BLaER1 (cell line): ENCODE data around the gene HNF4A.

Experiments used
- H3K27ac ChIP-seq: shearing (Covaris generic); formaldehyde crosslinking; 2 replicates; pipeline ENCODE4 v1.8.1; 2022
- H3K27me3 ChIP-seq: shearing (Covaris generic); formaldehyde crosslinking; 2 replicates; pipeline ENCODE4 v1.8.1; 2022
- H3K36me3 ChIP-seq: shearing (Covaris generic); formaldehyde crosslinking; 2 replicates; pipeline ENCODE4 v1.8.1; 2022
- H3K4me1 ChIP-seq: shearing (Covaris generic); formaldehyde crosslinking; 2 replicates; pipeline ENCODE4 v1.8.1; 2022
- H3K4me2 ChIP-seq: shearing (Covaris generic); formaldehyde crosslinking; 2 replicates; pipeline ENCODE4 v1.8.1; 2022
- H3K4me3 ChIP-seq: shearing (Covaris generic); formaldehyde crosslinking; 2 replicates; pipeline ENCODE4 v1.8.1; 2022
- H3K9ac ChIP-seq: shearing (Covaris generic); formaldehyde crosslinking; 2 replicates; pipeline ENCODE4 v1.8.1; 2022
- H3K9me3 ChIP-seq: shearing (Covaris generic); formaldehyde crosslinking; 2 replicates; pipeline ENCODE4 v1.8.1; 2022
- H4K20me1 ChIP-seq: shearing (Covaris generic); formaldehyde crosslinking; 2 replicates; pipeline ENCODE4 v1.8.1; 2022
- Cebpa-rat ChIP-seq: shearing (Covaris generic); IDR thresholded peaks from 2 replicates; pipeline ENCODE4 v1.8.1; 2022

The HNF4A gene

DNA sequence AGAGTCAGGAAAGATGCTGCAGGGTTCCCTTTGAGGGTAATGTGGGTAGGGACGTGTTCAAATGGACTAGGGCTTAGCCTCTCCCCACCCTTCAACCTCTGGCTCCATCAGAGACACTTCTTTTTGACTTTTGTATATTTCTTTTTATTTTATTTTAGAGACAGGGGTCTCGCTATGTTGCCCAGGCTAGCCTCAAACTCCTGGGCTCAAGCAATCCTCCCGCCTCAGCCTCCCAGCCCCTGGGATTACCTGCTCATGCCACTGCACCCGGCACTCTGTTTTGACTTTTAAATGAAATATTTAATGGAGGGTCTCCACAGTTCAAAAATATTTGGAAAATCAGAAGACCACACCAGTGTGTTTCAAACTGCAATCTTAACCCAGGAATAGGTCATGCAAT lies 8.6 kb downstream of the HNF4A start:
- H3K4me1 ChIP-seq: no peaks in the 10 kb centered on the region
- H3K36me3 ChIP-seq: no peaks in the 10 kb centered on the region
- no peak for TF ChIP-seq Cebpa-rat
- H3K4me2 ChIP-seq: no peak overlapping the region
- no peak overlapping the region for H3K9ac ChIP-seq
- no peak overlapping the region for H3K27ac ChIP-seq
- H4K20me1 ChIP-seq: no peaks in the 10 kb centered on the region
- H3K4me3 ChIP-seq: no peak overlapping the region
- no peaks in the 10 kb centered on the region for H3K9me3 ChIP-seq
- H3K27me3 ChIP-seq: no peaks in the 10 kb centered on the region

DNA sequence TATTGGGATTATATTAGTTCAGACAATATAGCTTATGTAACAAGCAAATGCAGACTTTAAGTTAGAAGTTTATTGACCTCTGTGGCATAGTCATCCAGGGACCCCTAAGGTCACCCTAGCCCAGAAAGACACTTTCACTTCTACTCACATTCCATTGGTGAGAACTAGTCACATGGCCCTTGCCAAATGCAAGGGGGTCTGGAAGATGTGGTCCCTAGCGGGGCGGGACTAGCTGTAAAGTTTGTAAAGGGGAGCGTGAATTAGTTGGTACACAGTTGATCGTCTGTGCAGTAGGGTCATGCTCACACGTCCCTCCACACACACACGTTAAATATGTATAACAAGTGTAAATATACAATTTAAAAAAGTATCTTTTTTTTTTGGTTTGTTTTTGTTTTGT lies 9.3 kb downstream of the HNF4A start:
- no peak overlapping the region for H3K27ac ChIP-seq
- H3K9ac ChIP-seq: no peak overlapping the region
- H3K4me1 ChIP-seq: no peaks in the 10 kb centered on the region
- no peaks in the 10 kb centered on the region for H3K27me3 ChIP-seq
- H3K4me3 ChIP-seq: no peak overlapping the region
- no peaks in the 10 kb centered on the region for H3K9me3 ChIP-seq
- no peaks in the 10 kb centered on the region for H3K36me3 ChIP-seq
- no peaks in the 10 kb centered on the region for H4K20me1 ChIP-seq
- no peak for TF ChIP-seq Cebpa-rat
- H3K4me2 ChIP-seq: no peak overlapping the region

DNA sequence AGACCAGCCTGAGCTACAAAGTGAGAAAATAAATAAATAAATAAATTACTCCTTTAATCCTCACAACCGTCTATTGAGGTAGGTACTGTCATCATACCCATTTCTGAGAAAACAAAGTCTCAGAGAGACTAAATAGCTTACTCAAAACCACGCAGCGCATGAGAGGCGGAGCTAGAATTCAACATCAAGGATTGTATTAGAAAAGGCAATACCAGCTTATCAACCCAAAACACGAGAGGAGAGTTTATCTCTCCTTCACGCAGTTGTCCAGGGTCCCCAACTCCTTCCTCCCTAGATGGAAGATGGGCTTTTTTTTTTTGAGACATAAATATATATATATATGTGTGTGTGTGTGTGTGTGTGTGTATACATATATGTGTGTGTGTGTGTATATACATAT lies 12.2 kb downstream of the HNF4A start:
- H3K27ac ChIP-seq: no peak overlapping the region
- TF ChIP-seq Cebpa-rat: no peak
- H3K9me3 ChIP-seq: no peaks in the 10 kb centered on the region
- no peak overlapping the region for H3K9ac ChIP-seq
- no peaks in the 10 kb centered on the region for H4K20me1 ChIP-seq
- H3K4me1 ChIP-seq: no peaks in the 10 kb centered on the region
- H3K27me3 ChIP-seq: no peaks in the 10 kb centered on the region
- no peak overlapping the region for H3K4me3 ChIP-seq
- no peak overlapping the region for H3K4me2 ChIP-seq
- H3K36me3 ChIP-seq: no peaks in the 10 kb centered on the region

DNA sequence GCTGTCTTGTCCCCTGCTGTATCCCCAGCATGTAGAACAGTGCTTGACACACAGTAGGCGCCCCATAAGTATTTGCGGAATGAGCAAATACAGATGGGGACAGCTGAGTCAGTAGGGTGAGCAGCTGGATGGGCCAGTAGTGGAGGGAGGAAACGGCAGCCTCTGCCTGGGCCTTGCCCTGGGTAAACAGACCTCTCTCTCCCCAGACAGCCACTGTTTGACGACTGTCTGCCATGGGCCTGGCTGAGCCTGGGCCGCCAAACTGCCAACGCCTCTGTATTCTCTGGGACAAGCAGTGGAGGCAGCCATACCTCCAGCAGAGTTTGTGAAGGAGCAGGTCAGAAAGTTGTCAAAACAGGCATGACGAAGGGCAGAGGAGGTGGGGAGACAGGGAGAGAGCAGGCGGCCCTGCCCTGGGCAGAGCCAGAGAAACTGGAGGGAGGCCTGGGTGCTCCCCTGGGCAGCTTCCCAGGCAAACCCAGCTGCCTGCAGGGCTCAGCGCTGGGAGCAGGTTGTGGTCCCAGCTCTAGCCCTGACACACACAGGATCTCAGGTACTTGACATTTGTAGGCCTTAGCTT lies 15.2 kb downstream of the HNF4A start:
- Histone ChIP-seq H3K4me2 (no peak overlapping the region), H3K9ac (no peak overlapping the region), H3K27ac (no peak overlapping the region), H3K27me3 (no peaks in the 10 kb centered on the region), H4K20me1 (no peaks in the 10 kb centered on the region), H3K4me1 (no peaks in the 10 kb centered on the region), H3K9me3 (no peaks in the 10 kb centered on the region), H3K36me3 (no peaks in the 10 kb centered on the region), H3K4me3 (no peak overlapping the region)
- TF ChIP-seq Cebpa-rat: no peak

DNA sequence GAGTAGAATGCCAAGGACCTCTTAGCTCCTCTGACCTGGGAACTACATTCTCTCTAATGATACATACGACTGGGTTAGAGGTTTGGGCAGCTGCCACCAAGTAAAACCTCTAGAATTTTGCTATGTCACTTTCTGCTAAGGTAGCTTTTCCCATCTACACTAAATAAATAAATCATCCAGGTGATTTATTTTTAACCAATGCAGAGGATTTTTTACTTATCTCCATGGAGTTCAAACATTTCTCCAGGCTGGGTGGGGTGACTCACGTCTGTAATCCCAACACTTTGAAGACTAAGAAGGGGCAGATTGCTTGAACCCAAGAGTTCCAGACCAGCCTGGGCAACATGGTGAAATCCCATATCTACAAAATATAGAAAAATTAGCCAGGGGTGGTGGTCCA lies 27.1 kb downstream of the HNF4A start:
- Histone ChIP-seq H3K4me1 (no peaks in the 10 kb centered on the region), H3K9me3 (no peaks in the 10 kb centered on the region), H3K27me3 (no peaks in the 10 kb centered on the region), H4K20me1 (no peaks in the 10 kb centered on the region), H3K4me2 (no peak overlapping the region), H3K4me3 (no peak overlapping the region), H3K36me3 (no peaks in the 10 kb centered on the region), H3K27ac (no peak overlapping the region), H3K9ac (no peak overlapping the region)
- no peak for TF ChIP-seq Cebpa-rat

DNA sequence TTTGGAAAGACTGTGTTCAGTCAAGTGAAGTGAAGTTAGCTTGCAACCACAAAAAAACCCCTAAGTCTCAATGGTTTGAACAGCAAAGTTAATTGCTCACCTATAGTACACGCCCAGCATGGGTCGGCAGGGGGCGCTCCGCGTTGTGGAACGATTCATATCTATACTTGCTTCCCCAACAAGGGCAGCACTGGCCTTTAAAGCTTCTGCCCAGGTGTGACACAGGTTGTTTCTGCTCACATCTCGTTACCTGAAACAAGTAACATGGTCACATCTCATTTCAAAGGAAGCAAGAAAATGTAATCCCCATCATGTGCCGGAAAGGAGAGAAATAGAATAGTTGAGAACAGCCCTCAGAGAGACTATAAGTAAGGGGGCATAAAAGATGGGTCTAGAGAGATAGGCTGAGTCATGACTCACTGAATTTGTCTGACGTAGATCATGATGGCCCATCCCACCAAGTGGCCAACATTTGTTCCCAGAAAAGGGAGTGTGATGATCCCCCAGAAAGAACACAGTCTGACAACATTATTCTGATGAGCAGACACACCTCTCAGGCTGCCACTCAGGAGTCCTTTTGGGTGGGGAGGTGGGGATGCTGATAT lies 29.0 kb downstream of the HNF4A start:
- no peak overlapping the region for H3K4me3 ChIP-seq
- H3K36me3 ChIP-seq: no peaks in the 10 kb centered on the region
- TF ChIP-seq Cebpa-rat: no peak
- H3K27ac ChIP-seq: no peak overlapping the region
- H3K4me2 ChIP-seq: no peak overlapping the region
- H3K9ac ChIP-seq: no peak overlapping the region
- H3K4me1 ChIP-seq: no peaks in the 10 kb centered on the region
- no peaks in the 10 kb centered on the region for H4K20me1 ChIP-seq
- no peaks in the 10 kb centered on the region for H3K27me3 ChIP-seq
- no peaks in the 10 kb centered on the region for H3K9me3 ChIP-seq

DNA sequence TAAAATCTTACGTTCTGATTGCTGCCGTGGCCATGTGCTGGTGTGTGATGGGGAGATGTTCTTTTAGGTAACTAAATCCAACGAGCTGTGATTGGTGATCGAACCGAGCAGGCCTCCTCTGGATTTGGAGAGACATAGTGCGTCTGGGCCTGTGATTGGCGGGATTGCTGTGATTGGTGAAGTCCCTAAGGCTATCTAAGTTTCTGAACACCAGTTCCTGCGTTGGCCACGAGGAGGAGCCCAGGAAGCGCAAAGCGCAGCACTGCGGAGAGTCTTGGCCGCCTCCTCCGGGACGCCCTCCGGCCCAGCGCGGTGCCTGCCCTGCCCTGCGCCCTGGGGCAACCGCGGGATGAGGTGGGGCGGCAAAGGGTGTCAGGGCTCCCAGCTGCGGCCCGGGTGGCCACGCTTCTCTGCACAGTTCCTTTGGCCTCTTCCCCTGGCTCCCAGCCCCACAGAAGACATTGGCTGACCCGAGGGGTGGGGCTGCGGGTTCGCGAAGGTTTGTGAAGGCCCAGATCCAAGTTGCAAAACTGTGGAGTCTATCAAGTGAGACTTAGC lies 33.0 kb downstream of the HNF4A start:
- no peaks in the 10 kb centered on the region for H4K20me1 ChIP-seq
- H3K4me3 ChIP-seq: no peak overlapping the region
- no peaks in the 10 kb centered on the region for H3K9me3 ChIP-seq
- H3K36me3 ChIP-seq: no peaks in the 10 kb centered on the region
- H3K4me2 ChIP-seq: no peak overlapping the region
- no peak overlapping the region for H3K27ac ChIP-seq
- H3K9ac ChIP-seq: no peak overlapping the region
- no peaks in the 10 kb centered on the region for H3K27me3 ChIP-seq
- no peaks in the 10 kb centered on the region for H3K4me1 ChIP-seq
- TF ChIP-seq Cebpa-rat: no peak

DNA sequence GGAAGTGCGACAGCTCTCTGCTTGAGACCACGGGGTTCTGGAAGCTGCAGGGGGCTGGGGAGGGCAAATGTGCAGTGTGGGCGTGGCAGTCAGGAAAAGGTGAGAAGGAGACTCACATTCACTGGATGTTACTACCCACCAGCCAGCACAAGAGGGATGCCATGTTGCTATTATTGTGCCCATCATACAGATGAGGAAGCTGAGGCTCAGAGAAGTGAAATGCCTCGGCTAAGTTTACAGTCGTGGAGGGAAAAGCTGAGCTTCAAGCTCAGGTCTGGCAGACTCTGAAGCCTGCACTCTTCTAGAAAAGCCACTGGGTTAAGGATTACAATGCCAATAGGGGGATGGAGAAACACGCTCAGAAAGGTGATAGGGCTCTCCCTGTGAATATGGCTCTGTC lies 34.4 kb downstream of the HNF4A start:
- Histone ChIP-seq H3K9me3 (no peaks in the 10 kb centered on the region), H3K27me3 (no peaks in the 10 kb centered on the region), H4K20me1 (no peaks in the 10 kb centered on the region), H3K4me1 (no peaks in the 10 kb centered on the region), H3K4me3 (no peak overlapping the region), H3K9ac (no peak overlapping the region), H3K27ac (no peak overlapping the region), H3K4me2 (no peak overlapping the region), H3K36me3 (no peaks in the 10 kb centered on the region)
- no peak for TF ChIP-seq Cebpa-rat

DNA sequence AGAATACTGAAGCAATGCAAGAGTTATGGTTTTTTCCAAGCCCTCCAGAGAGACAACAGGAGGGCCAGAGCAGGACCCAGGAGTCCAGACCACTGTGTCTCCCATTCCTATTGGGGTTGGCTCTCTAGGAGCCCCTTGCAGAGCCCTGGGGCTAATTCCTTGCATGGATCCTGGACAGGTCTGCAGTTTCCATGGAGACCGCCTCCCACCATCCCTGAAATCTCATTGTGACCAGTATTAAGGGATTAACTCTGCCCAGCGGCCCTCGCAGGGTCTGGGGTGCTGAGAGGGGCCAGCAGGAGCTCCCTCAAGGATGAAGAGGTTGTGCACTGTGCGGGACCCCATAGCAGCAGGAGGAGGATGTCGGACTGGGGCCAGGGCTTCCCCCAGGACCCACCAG lies 34.8 kb downstream of the HNF4A start:
- TF ChIP-seq Cebpa-rat: no peak
- H3K9ac ChIP-seq: no peak overlapping the region
- H4K20me1 ChIP-seq: no peaks in the 10 kb centered on the region
- H3K27me3 ChIP-seq: no peaks in the 10 kb centered on the region
- no peak overlapping the region for H3K4me2 ChIP-seq
- no peak overlapping the region for H3K27ac ChIP-seq
- no peaks in the 10 kb centered on the region for H3K9me3 ChIP-seq
- no peak overlapping the region for H3K4me3 ChIP-seq
- H3K36me3 ChIP-seq: no peaks in the 10 kb centered on the region
- no peaks in the 10 kb centered on the region for H3K4me1 ChIP-seq

DNA sequence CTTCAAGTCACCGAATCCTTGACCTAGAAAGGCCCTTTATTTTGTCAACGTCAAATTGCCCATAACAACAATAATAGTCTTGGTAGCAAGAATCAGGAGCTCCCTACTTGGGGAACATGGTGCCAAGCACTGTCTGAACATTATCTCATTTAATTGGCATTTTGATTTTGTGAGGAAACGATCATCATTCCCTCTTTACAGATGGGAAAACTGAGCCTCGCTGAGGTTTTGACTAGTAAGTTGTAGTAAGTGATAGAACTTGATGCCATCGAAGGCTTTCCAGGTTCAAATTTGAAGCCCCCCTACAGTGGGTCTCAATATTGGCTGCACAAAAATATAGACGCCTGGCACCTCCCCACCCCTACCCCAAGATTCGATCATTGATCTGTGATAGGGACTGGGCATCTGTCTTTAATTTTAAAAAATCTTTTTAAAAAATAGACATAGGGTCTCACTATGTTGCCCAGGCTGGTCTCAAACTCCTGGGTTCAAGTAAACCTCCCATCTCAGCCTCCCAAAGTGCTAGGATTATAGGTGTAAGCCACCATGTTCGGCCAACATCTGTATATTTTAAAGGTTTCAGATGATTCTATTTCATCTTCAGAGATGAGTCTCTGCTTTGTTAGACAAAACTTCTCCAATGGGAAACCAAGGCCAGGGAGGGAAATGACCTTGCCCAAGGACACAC lies 36.7 kb downstream of the HNF4A start:
- H3K9ac ChIP-seq: no peak overlapping the region
- TF ChIP-seq Cebpa-rat: no peak
- H3K4me1 ChIP-seq: no peaks in the 10 kb centered on the region
- H3K4me2 ChIP-seq: no peak overlapping the region
- H3K36me3 ChIP-seq: no peaks in the 10 kb centered on the region
- H3K27me3 ChIP-seq: no peaks in the 10 kb centered on the region
- H4K20me1 ChIP-seq: no peaks in the 10 kb centered on the region
- no peaks in the 10 kb centered on the region for H3K9me3 ChIP-seq
- H3K4me3 ChIP-seq: no peak overlapping the region
- H3K27ac ChIP-seq: no peak overlapping the region
